Stimulated activated CD4-positive, alpha-beta T cell treated with anti-CD3 and anti-CD28 coated beads, Interleukin-15, amount 100 ng/mL, for 48 hours (primary cell): ENCODE data around the gene ERCC1.
"Not testable (repeated sequence)": the region's sequence is repeated elsewhere in the genome, so short reads cannot be mapped to it uniquely, and the experiment has no call there.

ENCODE experiments used
- DNase-seq, 2 donors: peaks; one replicate each; pipeline ENCODE4 v3.0.0-alpha.2; 2020; ENCODE audit warnings: low read depth in 2 of 2

Gene ERCC1

GRCh38 chr19:45429896-45430295, 6.2 kb upstream of the ERCC1 start:
- DNase-seq: not testable (repeated sequence)

GRCh38 chr19:45428384-45429231, 4.9 kb upstream of the ERCC1 start:
- DNase-seq: no peak

GRCh38 chr19:45424191-45425058, 708 bp upstream of the ERCC1 start:
- no peak for DNase-seq

- DNase-seq: peak; percentile 82 to 90
Observed at GRCh38 chr19:45423033-45423588, 606 bp downstream of the ERCC1 start.

- DNase-seq: no peak
Observed at GRCh38 chr19:45421947-45422498, 1.7 kb downstream of the ERCC1 start.

- no peak for DNase-seq
Observed at GRCh38 chr19:45420871-45421270, 2.8 kb downstream of the ERCC1 start.

- DNase-seq: no peak
Observed at GRCh38 chr19:45420356-45420755, 3.4 kb downstream of the ERCC1 start.

- no peak for DNase-seq
Observed at GRCh38 chr19:45419895-45420294, 3.8 kb downstream of the ERCC1 start.

GRCh38 chr19:45419396-45419795, 4.3 kb downstream of the ERCC1 start:
- DNase-seq: no peak

GRCh38 chr19:45418802-45419201, 4.9 kb downstream of the ERCC1 start:
- DNase-seq: no peak

GRCh38 chr19:45417151-45417550, 6.6 kb downstream of the ERCC1 start:
- no peak for DNase-seq

GRCh38 chr19:45414468-45414867, 9.2 kb downstream of the ERCC1 start:
- no peak for DNase-seq

GRCh38 chr19:45413497-45413896, 10.2 kb downstream of the ERCC1 start:
- DNase-seq: no peak

- DNase-seq: not testable (repeated sequence)
Observed at GRCh38 chr19:45410330-45410729, 13.4 kb downstream of the ERCC1 start.

- no peak for DNase-seq
Observed at GRCh38 chr19:45409557-45409920, 14.2 kb downstream of the ERCC1 start.

GRCh38 chr19:45408830-45409556, 14.7 kb downstream of the ERCC1 start:
- no peak for DNase-seq

GRCh38 chr19:45408121-45408520, 15.6 kb downstream of the ERCC1 start:
- no peak for DNase-seq

GRCh38 chr19:45407585-45407984, 16.1 kb downstream of the ERCC1 start:
- not testable (repeated sequence) for DNase-seq

- no peak for DNase-seq
Observed at GRCh38 chr19:45407091-45407375, 16.7 kb downstream of the ERCC1 start.

- DNase-seq: peak; percentile 72 to 74
Observed at GRCh38 chr19:45406226-45407090, 17.3 kb downstream of the ERCC1 start, which contains the start of gene POLR1G. TSS of gene POLR1G (plus strand) at chr19:45406644. CDS start at chr19:45406697, 53 bp downstream.
